ENCODE data around the gene MYCBPAP. TPM values are rescaled to one million over a fixed set of nuclear protein-coding genes. Genes with fewer than 3 reads are reported as not detected.

The MYCBPAP gene
- total RNA-seq, 1 experiment from 2014 or later = not detected

- TF ChIP-seq FOSL1 (IDR thresholded peaks at IDR 0.05; ENCODE audit: low read depth) = no peak
- TF ChIP-seq EGR1 (IDR thresholded peaks at IDR 0.05; ENCODE audit: low read depth) = no peak
Measured at GRCh38 chr17:50488880-50489279, 19.4 kb upstream of the MYCBPAP start (continued).

DNA sequence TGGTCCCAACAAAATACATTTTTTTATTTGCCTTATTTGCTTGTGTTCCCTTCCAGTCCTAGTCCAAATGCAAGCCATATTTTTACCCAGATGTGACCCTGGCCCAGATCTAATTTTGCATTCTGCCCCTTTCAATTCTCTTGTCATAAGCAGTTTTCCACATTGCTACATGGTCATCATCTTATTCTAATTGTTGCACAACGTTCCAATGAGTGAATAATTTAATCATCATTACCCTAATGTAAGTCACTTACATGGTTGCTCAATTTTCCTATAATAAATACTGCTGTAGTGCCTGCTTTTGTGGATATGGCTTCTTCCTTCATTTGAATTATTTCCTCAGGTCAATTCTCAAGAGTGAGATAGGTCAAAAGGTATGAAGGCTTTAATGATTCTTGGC is 16.7 kb upstream of the MYCBPAP start:
- H3K9me2 ChIP-seq (ENCODE audit: insufficient read depth) = no peaks in the 10 kb centered on the region
- intact Hi-C loops (cut with micrococcal nuclease) = no loop called here
- TF ChIP-seq CBX3 (IDR thresholded peaks at IDR 0.05; ENCODE audit: low read depth) (no peak), SP1 (IDR thresholded peaks at IDR 0.05; ENCODE audit: low read depth) (no peak), SRF (IDR thresholded peaks at IDR 0.05; ENCODE audit: low read depth) (no peak), SIN3A (IDR thresholded peaks at IDR 0.05; ENCODE audit: low read depth) (no peak), POLR2AphosphoS5 (IDR thresholded peaks at IDR 0.05; ENCODE audit: low read depth, low read length) (no peak), EGR1 (IDR thresholded peaks at IDR 0.05; ENCODE audit: low read depth) (no peak), ELF1 (IDR thresholded peaks at IDR 0.05; ENCODE audit: borderline replicate concordance, low read depth) (no peak), CEBPB (IDR thresholded peaks at IDR 0.05; ENCODE audit: low read depth) (no peak), ATF3 (IDR thresholded peaks at IDR 0.05) (no peak), ZFX (IDR thresholded peaks at IDR 0.05) (no peak)
- H3K79me2 ChIP-seq (ENCODE audit: insufficient read depth, low read length) = no peaks in the 10 kb centered on the region
- no peak overlapping the region for H3K4me3 ChIP-seq (replicated peaks in 1 of 2; ENCODE audit: low read depth in 1 of 2, low read length in 2 of 2)
- H3K9ac ChIP-seq (ENCODE audit: low read length) = no peak overlapping the region
- ATAC-seq = no peak
- ChIA-PET RAD21 (ENCODE audit: low non-redundant PET in 1 of 2, low total read pairs in 2 of 2, uncharacterized antibody in 2 of 2, unreplicated experiment in 2 of 2) (no interaction called here), POLR2A (no interaction called here), CTCF (interaction anchor here (0.6 to 2.5 kb wide), 2 partner anchors 10 to 132 kb away, joined by 3 to 7 read pairs; no protein-coding TSS in a partner anchor)
- peaks cover 9 to 29% of the 10 kb centered on the region in 2 experiments for H3K4me1 ChIP-seq (ENCODE audit: control insufficient read depth in 1 of 2, insufficient read depth in 2 of 2, low read length in 2 of 2)
- DNase-seq (ENCODE audit: low read depth, low spot score) = no peak
- H3K4me2 ChIP-seq (ENCODE audit: low read length) = no peak overlapping the region
- no peak overlapping the region for H2AFZ ChIP-seq (ENCODE audit: low read depth, low read length, poor library complexity, severe bottlenecking)
- no peaks in the 10 kb centered on the region for H3K9me3 ChIP-seq (ENCODE audit: control insufficient read depth in 1 of 2, insufficient read depth in 1 of 2, low read depth in 1 of 2, low read length in 2 of 2)
- no peak overlapping the region for H3K27ac ChIP-seq (ENCODE audit: low read depth, low read length)
- H3K27me3 ChIP-seq (ENCODE audit: insufficient read depth, low read length) = no peaks in the 10 kb centered on the region
- no peaks in the 10 kb centered on the region for H4K20me1 ChIP-seq (ENCODE audit: insufficient read depth)
- BruUV-seq (replicated peaks) = no TSS peak
- no peaks in the 10 kb centered on the region for H3K36me3 ChIP-seq (ENCODE audit: control insufficient read depth in 1 of 2, insufficient read depth in 2 of 2, low read length in 2 of 2)

- peaks cover 9 to 26% of the 10 kb centered on the region in 2 experiments for H3K4me1 ChIP-seq (ENCODE audit: control insufficient read depth in 1 of 2, insufficient read depth in 2 of 2, low read length in 2 of 2)
- H3K4me3 ChIP-seq (replicated peaks in 1 of 2; ENCODE audit: low read depth in 1 of 2, low read length in 2 of 2) = no peak overlapping the region
- H3K36me3 ChIP-seq (ENCODE audit: control insufficient read depth in 1 of 2, insufficient read depth in 2 of 2, low read length in 2 of 2) = no peaks in the 10 kb centered on the region
- no TSS peak for BruUV-seq (replicated peaks)
- no peaks in the 10 kb centered on the region for H4K20me1 ChIP-seq (ENCODE audit: insufficient read depth)
- ChIA-PET CTCF (interaction anchor here (0.6 to 2.5 kb wide), 2 partner anchors 9 to 131 kb away, joined by 3 to 7 read pairs; no protein-coding TSS in a partner anchor), POLR2A (no interaction called here), RAD21 (ENCODE audit: low non-redundant PET in 1 of 2, low total read pairs in 2 of 2, uncharacterized antibody in 2 of 2, unreplicated experiment in 2 of 2) (no interaction called here)
- H3K4me2 ChIP-seq (ENCODE audit: low read length) = no peak overlapping the region
- H3K27me3 ChIP-seq (ENCODE audit: insufficient read depth, low read length) = no peaks in the 10 kb centered on the region
- DNase-seq (ENCODE audit: low read depth, low spot score) (no peak), ATAC-seq (no peak)
- H3K79me2 ChIP-seq (ENCODE audit: insufficient read depth, low read length) = no peaks in the 10 kb centered on the region
- H2AFZ ChIP-seq (ENCODE audit: low read depth, low read length, poor library complexity, severe bottlenecking) = no peak overlapping the region
- intact Hi-C loops (cut with micrococcal nuclease) = no loop called here
- no peaks in the 10 kb centered on the region for H3K9me3 ChIP-seq (ENCODE audit: control insufficient read depth in 1 of 2, insufficient read depth in 1 of 2, low read depth in 1 of 2, low read length in 2 of 2)
- H3K9ac ChIP-seq (ENCODE audit: low read length) = no peak overlapping the region
- no peaks in the 10 kb centered on the region for H3K9me2 ChIP-seq (ENCODE audit: insufficient read depth)
- H3K27ac ChIP-seq (ENCODE audit: low read depth, low read length) = no peak overlapping the region
- no peak for TF ChIP-seq MAX (IDR thresholded peaks at IDR 0.05)
- TF ChIP-seq POLR2A (IDR thresholded peaks at IDR 0.05; ENCODE audit: borderline replicate concordance, extremely low read depth, insufficient read depth, insufficient read length) = no peak
- TF ChIP-seq, protein P1, sequence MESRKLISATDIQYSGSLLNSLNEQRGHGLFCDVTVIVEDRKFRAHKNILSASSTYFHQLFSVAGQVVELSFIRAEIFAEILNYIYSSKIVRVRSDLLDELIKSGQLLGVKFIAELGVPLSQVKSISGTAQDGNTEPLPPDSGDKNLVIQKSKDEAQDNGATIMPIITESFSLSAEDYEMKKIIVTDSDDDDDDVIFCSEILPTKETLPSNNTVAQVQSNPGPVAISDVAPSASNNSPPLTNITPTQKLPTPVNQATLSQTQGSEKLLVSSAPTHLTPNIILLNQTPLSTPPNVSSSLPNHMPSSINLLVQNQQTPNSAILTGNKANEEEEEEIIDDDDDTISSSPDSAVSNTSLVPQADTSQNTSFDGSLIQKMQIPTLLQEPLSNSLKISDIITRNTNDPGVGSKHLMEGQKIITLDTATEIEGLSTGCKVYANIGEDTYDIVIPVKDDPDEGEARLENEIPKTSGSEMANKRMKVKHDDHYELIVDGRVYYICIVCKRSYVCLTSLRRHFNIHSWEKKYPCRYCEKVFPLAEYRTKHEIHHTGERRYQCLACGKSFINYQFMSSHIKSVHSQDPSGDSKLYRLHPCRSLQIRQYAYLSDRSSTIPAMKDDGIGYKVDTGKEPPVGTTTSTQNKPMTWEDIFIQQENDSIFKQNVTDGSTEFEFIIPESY (IDR thresholded peaks at IDR 0.05; ENCODE audit: extremely low read depth, insufficient replicate concordance, low read length) = no peak
- no peak for TF ChIP-seq CEBPB (IDR thresholded peaks at IDR 0.05; ENCODE audit: low read depth)
- no peak for TF ChIP-seq EGR1 (IDR thresholded peaks at IDR 0.05; ENCODE audit: low read depth)
- TF ChIP-seq, protein P2, sequence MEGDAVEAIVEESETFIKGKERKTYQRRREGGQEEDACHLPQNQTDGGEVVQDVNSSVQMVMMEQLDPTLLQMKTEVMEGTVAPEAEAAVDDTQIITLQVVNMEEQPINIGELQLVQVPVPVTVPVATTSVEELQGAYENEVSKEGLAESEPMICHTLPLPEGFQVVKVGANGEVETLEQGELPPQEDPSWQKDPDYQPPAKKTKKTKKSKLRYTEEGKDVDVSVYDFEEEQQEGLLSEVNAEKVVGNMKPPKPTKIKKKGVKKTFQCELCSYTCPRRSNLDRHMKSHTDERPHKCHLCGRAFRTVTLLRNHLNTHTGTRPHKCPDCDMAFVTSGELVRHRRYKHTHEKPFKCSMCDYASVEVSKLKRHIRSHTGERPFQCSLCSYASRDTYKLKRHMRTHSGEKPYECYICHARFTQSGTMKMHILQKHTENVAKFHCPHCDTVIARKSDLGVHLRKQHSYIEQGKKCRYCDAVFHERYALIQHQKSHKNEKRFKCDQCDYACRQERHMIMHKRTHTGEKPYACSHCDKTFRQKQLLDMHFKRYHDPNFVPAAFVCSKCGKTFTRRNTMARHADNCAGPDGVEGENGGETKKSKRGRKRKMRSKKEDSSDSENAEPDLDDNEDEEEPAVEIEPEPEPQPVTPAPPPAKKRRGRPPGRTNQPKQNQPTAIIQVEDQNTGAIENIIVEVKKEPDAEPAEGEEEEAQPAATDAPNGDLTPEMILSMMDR (IDR thresholded peaks at IDR 0.05 in 2 of 3, conservative IDR thresholded peaks at IDR 0.05 in 1 of 3; ENCODE audit: borderline replicate concordance in 1 of 3, insufficient read depth in 1 of 3, low read depth in 2 of 3, low read length in 2 of 3) = no peak
- TF ChIP-seq TCF7L2 (IDR thresholded peaks at IDR 0.05; ENCODE audit: borderline replicate concordance, extremely low read depth, insufficient read depth, insufficient read length) = no peak
- TF ChIP-seq ZFX (IDR thresholded peaks at IDR 0.05) = no peak
Measured at GRCh38 chr17:50492214-50492613, 16.0 kb upstream of the MYCBPAP start.
